ENCODE results near the gene CCDC69.

CCDC69 gene

DNA sequence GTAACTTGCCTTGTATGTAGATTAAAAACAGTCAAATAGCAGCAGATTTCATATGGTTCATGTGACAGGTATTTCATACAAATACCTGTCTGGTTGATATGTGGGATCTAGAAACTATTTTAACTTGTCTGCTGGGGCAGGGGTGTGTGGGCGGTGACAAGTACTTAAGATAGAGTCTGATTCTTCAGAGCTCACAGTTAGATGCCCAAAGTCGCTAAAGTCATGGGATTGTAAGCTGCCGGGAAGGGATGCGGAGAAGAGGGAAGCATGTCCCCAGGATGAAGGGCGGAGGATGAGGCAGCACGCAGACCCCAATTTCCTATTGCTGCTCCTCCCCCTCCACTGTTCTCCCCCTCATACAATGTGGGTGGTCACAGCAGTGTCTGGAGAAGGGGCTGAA lies 79.6 kb downstream of the CCDC69 start:
- no peak for ATAC-seq
- Mint-ChIP-seq H3K27ac (peak overlapping the region; percentile 99), H3K9me3 (no peaks in the 10 kb centered on the region), H3K4me1 (peaks cover 89% of the 10 kb centered on the region), H3K4me3 (no peak overlapping the region), H3K27me3 (no peaks in the 10 kb centered on the region), H3K36me3 (peaks cover 63% of the 10 kb centered on the region)

- ATAC-seq = no peak
- Mint-ChIP-seq H3K27me3 (no peaks in the 10 kb centered on the region), H3K27ac (peak overlapping the region; percentile 99), H3K9me3 (no peaks in the 10 kb centered on the region), H3K36me3 (peaks cover 64% of the 10 kb centered on the region), H3K4me3 (no peak overlapping the region), H3K4me1 (peaks cover 89% of the 10 kb centered on the region)
These were observed 80.2 kb downstream of the CCDC69 start for GRCh38 chr5:151143645-151144044.

GRCh38 chr5:151142933-151143332 lies 81.0 kb downstream of the CCDC69 start:
- H3K27ac Mint-ChIP-seq = peak overlapping the region; percentile 99
- H3K4me3 Mint-ChIP-seq = peak overlapping the region; percentile 3

DNA sequence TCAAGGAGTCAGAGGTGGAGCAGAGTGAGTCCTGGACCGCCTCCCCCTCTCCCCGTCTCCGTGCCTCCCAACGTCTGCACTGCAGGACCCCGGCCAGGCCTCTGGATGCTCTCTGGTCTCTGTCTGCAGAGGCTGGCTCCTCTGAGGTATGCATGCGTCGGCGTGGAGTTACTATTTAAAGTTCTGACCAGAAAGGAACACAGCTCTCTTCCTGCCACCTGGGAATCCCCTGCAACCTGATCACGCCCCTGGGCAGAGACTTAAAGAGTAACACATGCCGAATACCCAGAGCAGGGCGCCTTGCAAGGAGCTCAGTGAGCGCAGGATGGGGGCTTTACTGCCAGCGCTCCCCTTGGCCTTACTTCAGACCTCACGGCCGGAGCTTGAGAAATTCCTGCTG lies 82.4 kb downstream of the CCDC69 start:
- H3K36me3 Mint-ChIP-seq = peaks cover 68% of the 10 kb centered on the region

More at GRCh38 chr5:151142933-151143332, 81.0 kb downstream of the CCDC69 start:
- no peaks in the 10 kb centered on the region for H3K9me3 Mint-ChIP-seq
- H3K27me3 Mint-ChIP-seq = no peaks in the 10 kb centered on the region
- ATAC-seq = no peak
- peaks cover 89% of the 10 kb centered on the region for H3K4me1 Mint-ChIP-seq
- H3K36me3 Mint-ChIP-seq = peaks cover 65% of the 10 kb centered on the region

GRCh38 chr5:151140686-151141459 lies 83.0 kb downstream of the CCDC69 start:
- Mint-ChIP-seq H3K27me3 (no peaks in the 10 kb centered on the region), H3K4me1 (peaks cover 89% of the 10 kb centered on the region), H3K27ac (peak overlapping the region; percentile 99), H3K9me3 (no peaks in the 10 kb centered on the region), H3K36me3 (peaks cover 72% of the 10 kb centered on the region), H3K4me3 (peak overlapping the region; percentile 69)
- no peak for ATAC-seq

More for the DNA sequence above, 82.4 kb downstream of the CCDC69 start:
- H3K27ac Mint-ChIP-seq = peak overlapping the region; percentile 99
- H3K4me1 Mint-ChIP-seq = peaks cover 89% of the 10 kb centered on the region
- no peaks in the 10 kb centered on the region for H3K9me3 Mint-ChIP-seq
- ATAC-seq = peak; percentile 96
- peak overlapping the region; percentile 69 for H3K4me3 Mint-ChIP-seq
- no peaks in the 10 kb centered on the region for H3K27me3 Mint-ChIP-seq

- H3K9me3 Mint-ChIP-seq = no peaks in the 10 kb centered on the region
- no peak overlapping the region for H3K4me3 Mint-ChIP-seq
- peaks cover 78% of the 10 kb centered on the region for H3K36me3 Mint-ChIP-seq
- no peaks in the 10 kb centered on the region for H3K27me3 Mint-ChIP-seq
- H3K4me1 Mint-ChIP-seq = peaks cover 89% of the 10 kb centered on the region
- peak overlapping the region; percentile 58 for H3K27ac Mint-ChIP-seq
- no peak for ATAC-seq
These were observed 84.2 kb downstream of the CCDC69 start for GRCh38 chr5:151139646-151140045.

DNA sequence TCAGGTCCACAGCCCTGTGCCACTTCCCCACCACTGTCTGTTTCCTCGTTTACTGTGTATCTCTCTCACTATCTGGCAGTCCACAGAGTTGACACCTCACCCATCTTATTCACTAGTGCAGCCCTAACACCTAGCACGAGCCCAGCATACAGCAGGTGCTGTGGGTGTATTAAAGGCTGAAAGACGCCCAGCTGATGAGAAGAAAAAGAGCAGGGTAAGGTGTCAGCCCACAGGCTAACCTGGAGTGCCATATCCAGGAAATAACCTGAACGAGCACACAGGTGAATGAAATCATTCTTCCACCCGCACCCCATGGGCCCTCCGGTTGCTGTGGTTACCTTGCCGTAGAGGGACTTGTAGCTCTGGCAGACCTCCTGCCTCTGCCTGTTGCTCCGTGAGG lies 84.9 kb downstream of the CCDC69 start:
- Mint-ChIP-seq H3K4me1 (peaks cover 89% of the 10 kb centered on the region), H3K27me3 (no peaks in the 10 kb centered on the region), H3K36me3 (peaks cover 79% of the 10 kb centered on the region), H3K9me3 (no peaks in the 10 kb centered on the region), H3K4me3 (no peak overlapping the region), H3K27ac (peak overlapping the region; percentile 58)
- no peak for ATAC-seq

- H3K9me3 Mint-ChIP-seq = no peaks in the 10 kb centered on the region
- peak overlapping the region; percentile 58 for H3K27ac Mint-ChIP-seq
- H3K4me3 Mint-ChIP-seq = no peak overlapping the region
- H3K36me3 Mint-ChIP-seq = peaks cover 77% of the 10 kb centered on the region
- no peaks in the 10 kb centered on the region for H3K27me3 Mint-ChIP-seq
- H3K4me1 Mint-ChIP-seq = peaks cover 89% of the 10 kb centered on the region
- no peak for ATAC-seq
These were observed 85.8 kb downstream of the CCDC69 start for GRCh38 chr5:151138114-151138513.

- no peak for ATAC-seq
These were observed 86.6 kb downstream of the CCDC69 start for GRCh38 chr5:151137067-151137825.

DNA sequence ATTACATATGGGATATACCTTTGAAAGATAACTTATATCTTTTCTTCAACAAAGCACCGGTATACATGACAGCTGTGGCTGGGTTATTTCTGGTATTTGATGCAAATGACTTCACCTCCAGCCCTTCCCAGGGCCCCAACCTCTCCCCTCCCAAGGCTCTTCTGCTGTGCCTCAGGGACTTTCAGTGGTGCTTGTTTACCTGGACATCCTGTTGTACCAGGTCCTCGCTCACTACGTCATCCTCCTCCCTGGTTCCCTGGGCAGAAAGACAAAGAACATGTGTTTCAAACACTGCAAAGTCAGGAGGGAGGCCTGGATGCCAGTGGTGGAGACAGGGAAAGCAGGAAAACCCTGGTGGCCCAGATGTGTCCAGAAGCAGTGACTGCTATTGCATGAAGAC lies 89.7 kb downstream of the CCDC69 start:
- ATAC-seq = peak; percentile 44
- Mint-ChIP-seq H3K9me3 (no peaks in the 10 kb centered on the region), H3K4me3 (peak overlapping the region; percentile 19), H3K27ac (peak overlapping the region; percentile 48), H3K4me1 (peaks cover 96% of the 10 kb centered on the region), H3K27me3 (no peaks in the 10 kb centered on the region), H3K36me3 (peaks cover 95% of the 10 kb centered on the region)

More at GRCh38 chr5:151137067-151137825, 86.6 kb downstream of the CCDC69 start:
- Mint-ChIP-seq H3K9me3 (no peaks in the 10 kb centered on the region), H3K4me3 (no peak overlapping the region), H3K27ac (peak overlapping the region; percentile 58), H3K27me3 (no peaks in the 10 kb centered on the region), H3K36me3 (peaks cover 81% of the 10 kb centered on the region), H3K4me1 (peaks cover 89% of the 10 kb centered on the region)

GRCh38 chr5:151132963-151133362 lies 90.9 kb downstream of the CCDC69 start:
- no peak overlapping the region for H3K4me3 Mint-ChIP-seq
- H3K27ac Mint-ChIP-seq = peak overlapping the region; percentile 48
- ATAC-seq = peak; percentile 80
- no peaks in the 10 kb centered on the region for H3K27me3 Mint-ChIP-seq
- H3K9me3 Mint-ChIP-seq = no peaks in the 10 kb centered on the region
- peaks cover 92% of the 10 kb centered on the region for H3K36me3 Mint-ChIP-seq
- peaks cover 96% of the 10 kb centered on the region for H3K4me1 Mint-ChIP-seq
